A673 (cell line): Measurements from ENCODE around the gene LCE6A.

Experiments used
- CTCF ChIP-seq: fragments of 300-800, 200-600 bp; sonication (generic); conservative IDR thresholded peaks from 2 replicates; pipeline ENCODE4 v1.5.1; 2017; ENCODE audit warnings: low read depth, mild to moderate bottlenecking, antibody characterized with exemption, low read length, moderate library complexity, mixed read lengths
- EZH2 ChIP-seq: fragments of 200-600 bp; sonication (generic); IDR thresholded peaks from 2 replicates; pipeline ENCODE4 v1.6.1; 2017; ENCODE audit warnings: borderline replicate concordance, low read depth, mild to moderate bottlenecking, mixed read lengths, antibody characterized with exemption, low read length; ENCODE audit not compliant: poor library complexity, severe bottlenecking

- TF ChIP-seq CTCF (no peak), EZH2 (no peak)
These were observed 17.0 kb downstream of the LCE6A start, which contains the start of gene LCE7A for GRCh38 chr1:152859696-152860095.
